ENCODE results near the gene SLC25A6. TPM values are rescaled to one million over a fixed set of nuclear protein-coding genes. Genes with fewer than 3 reads are reported as not detected.
A peak's percentile ranks its signal among the peaks of the same experiment; 100 is the strongest.
"Not testable (repeated sequence)": the region's sequence is repeated elsewhere in the genome, so short reads cannot be mapped to it uniquely, and the experiment has no call there.

SLC25A6 gene
- total RNA-seq, 3 donors from 2014 or later: 518 to 544 (median 518) TPM

DNA sequence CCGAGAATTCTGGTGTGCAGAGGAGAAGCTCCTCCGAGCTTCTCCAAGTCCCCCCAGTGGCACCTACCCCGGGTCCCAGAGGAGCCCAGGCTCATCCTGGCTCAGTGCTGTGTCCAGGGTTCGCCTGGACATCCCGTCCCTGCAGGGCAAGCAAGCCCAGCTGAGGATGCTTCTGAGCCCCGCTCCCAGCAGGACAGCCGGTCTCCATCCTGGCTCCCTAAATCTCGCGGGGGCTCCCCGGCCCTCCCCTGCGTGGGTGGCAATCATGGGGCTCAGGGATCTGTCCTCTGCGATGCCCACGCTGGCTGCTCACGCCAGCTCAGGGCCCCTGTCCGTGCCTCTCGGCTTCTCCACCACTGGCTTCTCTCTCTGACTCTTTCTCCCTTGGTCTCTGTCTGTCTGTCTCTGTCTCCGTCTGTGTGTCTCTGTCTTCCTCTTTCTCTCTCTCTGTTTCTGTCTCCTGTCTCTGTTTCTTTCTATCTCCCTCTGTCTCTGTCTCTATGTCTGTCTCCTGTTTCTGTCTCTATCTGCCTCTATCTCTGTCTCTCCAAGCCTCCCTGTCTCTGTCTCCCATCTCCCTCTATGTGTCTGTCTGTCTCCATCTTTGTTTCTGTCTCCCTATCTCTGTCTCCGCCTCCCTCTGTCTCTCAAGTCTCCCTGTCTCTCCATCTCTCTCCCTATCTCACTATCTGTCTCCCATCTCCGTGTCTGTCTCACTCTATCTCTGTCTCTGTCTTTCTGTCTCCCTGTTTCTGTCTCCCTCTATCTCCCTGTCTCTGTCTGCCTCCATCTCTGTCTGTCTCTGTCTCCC is 27.8 kb upstream of the SLC25A6 start:
- Mint-ChIP-seq H3K27me3 (ENCODE audit: low read depth) (no peaks in the 10 kb centered on the region), H3K36me3 (ENCODE audit: insufficient read depth) (peaks cover 33% of the 10 kb centered on the region), H3K9me3 (peaks cover 4% of the 10 kb centered on the region), H3K4me1 (ENCODE audit: low read depth) (no peaks in the 10 kb centered on the region), H3K4me3 (no peak overlapping the region)
- ATAC-seq: peak in 1 of 2 donors; percentile 19
- no peak for DNase-seq

DNA sequence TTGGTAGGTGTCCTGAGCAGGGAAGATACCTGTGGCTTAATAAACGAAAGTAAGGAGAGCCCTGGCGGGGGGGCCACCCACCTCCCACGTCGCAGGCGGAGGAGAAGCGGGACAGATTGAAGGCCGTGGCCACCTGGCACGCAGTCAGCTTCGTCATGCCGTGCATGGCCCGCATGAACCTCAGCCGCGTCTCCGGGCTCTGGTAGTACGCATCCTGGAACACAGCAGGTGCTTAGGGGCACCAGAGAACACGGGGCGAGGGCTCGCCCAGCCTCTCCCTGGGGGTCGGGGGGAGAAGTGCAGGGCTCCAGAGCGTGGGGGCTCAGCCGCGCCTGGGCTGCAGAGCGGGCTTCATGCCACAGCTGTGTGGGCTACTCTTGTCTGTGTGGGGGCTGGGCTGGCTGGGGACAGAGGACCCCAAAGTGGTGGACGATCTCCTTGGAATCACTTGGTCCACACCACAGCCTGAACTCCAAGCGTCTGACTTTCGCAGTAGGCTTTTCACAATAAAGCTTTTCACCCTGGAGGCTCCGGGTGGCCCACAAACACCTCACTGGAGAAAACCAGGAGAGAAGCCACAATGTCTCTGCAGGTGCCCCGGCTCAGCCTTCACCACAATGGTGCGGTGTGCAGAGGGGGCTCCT is 27.1 kb upstream of the SLC25A6 start:
- H3K4me3 Mint-ChIP-seq: no peak overlapping the region
- ATAC-seq (no peak), DNase-seq (no peak)
- peaks cover 30% of the 10 kb centered on the region for H3K36me3 Mint-ChIP-seq (ENCODE audit: insufficient read depth)
- H3K4me1 Mint-ChIP-seq (ENCODE audit: low read depth): no peaks in the 10 kb centered on the region
- peaks cover 4% of the 10 kb centered on the region for H3K9me3 Mint-ChIP-seq
- H3K27me3 Mint-ChIP-seq (ENCODE audit: low read depth): no peaks in the 10 kb centered on the region

DNA sequence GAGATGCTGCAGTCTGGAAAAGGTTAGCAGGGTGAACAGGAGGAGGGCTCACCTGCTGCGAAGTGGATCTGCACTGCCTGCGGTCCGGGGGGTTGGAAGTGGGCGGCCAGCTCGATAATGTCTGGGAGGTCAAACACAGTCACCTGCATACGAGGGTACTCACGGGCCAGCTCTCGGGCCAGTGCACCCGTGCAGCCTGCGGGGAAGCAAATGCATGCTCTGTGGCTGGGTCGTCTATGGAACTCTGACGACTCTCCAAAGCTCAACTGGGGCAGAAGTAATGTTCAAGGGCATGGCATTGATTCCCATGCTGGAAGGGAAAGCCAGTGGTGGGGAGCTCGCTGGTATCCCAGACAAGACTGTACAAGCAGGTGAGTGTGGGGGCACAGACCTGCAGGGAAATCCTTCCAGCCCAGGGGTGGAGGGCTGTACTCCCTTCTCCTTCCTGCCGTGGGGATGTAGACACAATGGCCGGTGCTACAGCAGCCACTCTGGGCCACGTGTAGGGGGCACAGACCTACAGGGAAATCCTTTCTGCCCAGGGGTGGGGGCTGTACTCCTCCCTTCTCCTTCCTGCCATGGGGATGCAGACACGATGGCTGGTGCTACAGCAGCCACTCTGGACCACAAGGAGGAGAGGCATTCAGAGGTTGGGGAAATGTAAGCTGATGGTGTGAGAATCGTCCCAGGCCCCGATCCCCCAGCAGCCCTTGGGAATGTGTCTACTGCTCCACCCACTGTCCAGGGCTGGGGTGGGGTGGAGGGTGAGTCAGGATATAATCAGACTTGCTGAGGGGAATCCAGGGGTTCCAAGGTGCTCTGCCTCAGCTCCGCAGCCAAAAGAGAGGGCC is 26.2 kb upstream of the SLC25A6 start:
- no peaks in the 10 kb centered on the region for H3K4me1 Mint-ChIP-seq (ENCODE audit: low read depth)

DNA sequence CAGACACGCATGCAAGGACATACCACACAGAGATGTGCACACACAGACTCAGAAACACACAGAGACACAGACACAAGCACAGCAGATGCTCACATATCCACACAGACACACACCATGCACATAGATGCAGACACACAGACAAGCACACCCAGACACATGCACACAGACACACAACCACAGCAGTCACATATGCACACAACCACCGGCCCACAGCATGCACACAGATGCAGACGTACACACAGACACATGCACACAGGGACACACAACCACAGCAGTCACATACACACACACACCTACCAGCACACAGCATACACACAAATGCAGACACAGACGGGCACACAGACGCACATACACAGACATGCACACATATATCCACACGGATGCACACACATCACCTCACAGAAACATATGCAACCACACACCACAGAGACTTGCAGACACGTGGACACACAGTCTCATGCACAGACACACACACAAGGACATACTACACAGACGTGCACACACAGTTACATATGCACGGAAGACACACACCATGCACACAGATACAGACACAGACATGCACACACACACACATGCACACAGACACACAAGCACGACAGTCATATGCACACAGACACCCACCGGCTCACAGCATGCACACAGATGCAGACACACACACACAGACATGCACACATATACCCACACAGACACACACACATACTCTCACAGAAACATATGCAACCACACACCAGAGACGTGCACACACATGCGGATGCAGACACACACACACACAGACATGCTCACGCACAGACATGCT is 25.2 kb upstream of the SLC25A6 start:
- no peak overlapping the region for H3K4me3 Mint-ChIP-seq
- no peaks in the 10 kb centered on the region for H3K27me3 Mint-ChIP-seq (ENCODE audit: low read depth)
- no peaks in the 10 kb centered on the region for H3K4me1 Mint-ChIP-seq (ENCODE audit: low read depth)
- ATAC-seq (no peak), DNase-seq (no peak)
- H3K36me3 Mint-ChIP-seq (ENCODE audit: insufficient read depth): peaks cover 32% of the 10 kb centered on the region
- peaks cover 4% of the 10 kb centered on the region for H3K9me3 Mint-ChIP-seq

More for the DNA sequence above, 26.2 kb upstream of the SLC25A6 start:
- Mint-ChIP-seq H3K27me3 (ENCODE audit: low read depth) (no peaks in the 10 kb centered on the region), H3K9me3 (peaks cover 4% of the 10 kb centered on the region), H3K4me3 (no peak overlapping the region), H3K36me3 (ENCODE audit: insufficient read depth) (peaks cover 32% of the 10 kb centered on the region)
- no peak for ATAC-seq
- DNase-seq: no peak

DNA sequence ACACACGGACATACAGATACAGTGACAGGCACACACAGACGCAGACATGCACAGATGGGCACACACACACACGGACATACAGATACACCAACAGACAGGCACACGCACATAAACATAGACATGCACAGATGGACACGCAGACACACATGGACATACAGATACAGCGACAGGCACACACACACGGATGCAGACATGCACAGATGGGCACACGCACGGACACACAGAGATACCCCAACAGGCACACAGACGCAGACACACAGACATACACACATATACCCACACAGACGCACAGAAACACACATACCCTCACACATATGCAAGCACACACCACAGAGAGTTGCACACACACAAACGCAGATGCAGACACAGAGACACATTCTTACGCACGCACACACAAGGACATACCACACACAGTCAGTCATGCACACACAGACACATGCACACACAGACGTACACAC is 24.4 kb upstream of the SLC25A6 start:
- H3K9me3 Mint-ChIP-seq: peaks cover 4% of the 10 kb centered on the region
- H3K4me3 Mint-ChIP-seq: no peak overlapping the region
- DNase-seq (no peak), ATAC-seq (no peak)
- H3K36me3 Mint-ChIP-seq (ENCODE audit: insufficient read depth): peaks cover 30% of the 10 kb centered on the region
- H3K4me1 Mint-ChIP-seq (ENCODE audit: low read depth): no peaks in the 10 kb centered on the region
- H3K27me3 Mint-ChIP-seq (ENCODE audit: low read depth): no peaks in the 10 kb centered on the region

DNA sequence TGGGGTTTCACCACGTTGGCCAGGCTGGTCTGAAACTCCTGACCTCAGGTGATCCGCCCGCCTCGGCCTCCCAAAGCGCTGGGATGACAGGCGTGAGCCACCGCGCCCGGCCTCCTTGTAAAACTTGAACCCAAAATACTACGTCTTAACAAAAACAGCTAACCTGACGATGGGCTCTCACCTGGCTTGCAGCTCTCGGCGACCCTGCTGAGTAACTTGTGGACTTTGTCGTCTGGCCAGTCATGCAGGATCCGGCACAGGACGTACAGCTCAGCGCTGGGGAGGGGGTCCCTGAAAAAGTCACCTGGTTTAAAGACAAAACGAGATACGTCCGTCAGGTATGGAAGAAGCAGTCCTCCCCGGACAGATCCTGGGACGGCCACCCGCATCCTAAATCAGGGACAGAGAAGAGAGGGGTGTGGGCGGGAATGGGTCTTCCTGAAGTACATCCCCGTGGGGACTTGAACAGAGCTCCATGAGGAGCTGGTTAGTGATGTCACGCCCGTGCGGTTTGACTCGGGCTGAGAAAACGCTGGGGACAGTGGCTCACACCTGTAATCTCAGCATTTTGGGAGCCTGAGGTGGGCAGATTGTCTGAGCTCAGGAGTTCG is 20.7 kb upstream of the SLC25A6 start:
- no peaks in the 10 kb centered on the region for H3K27me3 Mint-ChIP-seq (ENCODE audit: low read depth)
- DNase-seq (no peak), ATAC-seq (no peak)
- no peaks in the 10 kb centered on the region for H3K9me3 Mint-ChIP-seq
- H3K4me3 Mint-ChIP-seq: no peak overlapping the region
- H3K36me3 Mint-ChIP-seq (ENCODE audit: insufficient read depth): peaks cover 27% of the 10 kb centered on the region
- no peaks in the 10 kb centered on the region for H3K4me1 Mint-ChIP-seq (ENCODE audit: low read depth)

DNA sequence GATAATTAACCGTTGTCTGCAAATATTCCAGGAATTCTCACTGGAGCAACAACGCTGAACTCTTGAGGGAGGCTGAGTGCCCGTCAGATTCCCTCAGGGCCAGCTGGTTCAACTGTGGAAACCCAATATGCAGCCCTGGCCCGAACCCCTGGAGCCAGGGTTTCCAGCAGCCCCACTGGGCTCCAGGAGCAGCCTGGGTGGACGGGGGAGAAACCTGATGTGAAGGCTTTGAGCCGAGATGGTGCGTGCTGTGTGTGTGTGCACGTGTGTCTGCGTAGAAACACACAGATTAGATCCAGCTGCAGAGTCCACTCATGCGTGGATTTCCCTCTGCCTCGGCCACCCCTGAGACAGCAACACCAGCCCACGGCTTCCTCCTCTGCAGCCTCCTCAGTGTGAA is 19.4 kb upstream of the SLC25A6 start:
- no peaks in the 10 kb centered on the region for H3K9me3 Mint-ChIP-seq
- DNase-seq (no peak), ATAC-seq (no peak)
- no peaks in the 10 kb centered on the region for H3K27me3 Mint-ChIP-seq (ENCODE audit: low read depth)
- peaks cover 27% of the 10 kb centered on the region for H3K36me3 Mint-ChIP-seq (ENCODE audit: insufficient read depth)
- no peak overlapping the region for H3K4me3 Mint-ChIP-seq
- no peaks in the 10 kb centered on the region for H3K4me1 Mint-ChIP-seq (ENCODE audit: low read depth)

DNA sequence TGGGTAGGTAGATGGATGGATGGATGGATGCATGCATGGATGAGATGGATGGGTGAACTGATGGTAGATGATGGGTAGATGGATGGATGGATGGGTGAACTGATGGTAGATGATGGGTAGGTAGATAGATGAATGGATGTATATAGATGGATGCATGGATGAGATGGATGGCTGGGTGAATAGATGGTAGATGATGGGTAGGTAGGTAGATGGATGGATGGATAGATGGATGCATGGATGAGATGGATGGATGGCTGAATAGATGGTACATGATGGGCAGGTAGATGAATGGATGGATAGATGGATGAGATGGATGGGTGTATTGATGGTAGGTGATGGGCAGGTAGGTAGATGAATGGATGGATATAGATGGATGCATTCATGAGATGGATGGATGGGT is 15.1 kb upstream of the SLC25A6 start:
- DNase-seq (no peak), ATAC-seq (no peak)
- H3K4me1 Mint-ChIP-seq (ENCODE audit: low read depth): no peaks in the 10 kb centered on the region
- H3K9me3 Mint-ChIP-seq: no peaks in the 10 kb centered on the region
- no peak overlapping the region for H3K4me3 Mint-ChIP-seq
- H3K27me3 Mint-ChIP-seq (ENCODE audit: low read depth): no peaks in the 10 kb centered on the region
- peaks cover 9% of the 10 kb centered on the region for H3K36me3 Mint-ChIP-seq (ENCODE audit: insufficient read depth)

DNA sequence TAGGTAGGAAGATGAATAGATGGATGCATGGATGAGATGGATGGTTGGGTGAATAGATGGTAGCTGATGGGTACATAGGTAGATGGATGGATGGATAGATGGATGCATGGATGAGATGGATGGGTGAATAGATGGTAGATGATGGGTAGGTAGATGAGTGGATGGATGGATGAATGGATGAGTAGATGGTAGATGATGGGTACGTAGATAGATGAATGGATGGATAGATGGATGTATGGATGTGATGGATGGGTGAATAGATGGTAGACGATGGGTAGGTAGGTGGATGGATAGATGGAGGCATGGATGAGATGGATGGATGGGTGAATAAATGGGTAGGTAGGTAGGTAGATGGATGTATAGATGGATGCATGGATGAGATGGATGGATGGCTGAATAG is 13.9 kb upstream of the SLC25A6 start:
- not testable (repeated sequence) for H3K4me3 Mint-ChIP-seq; H3K27me3 Mint-ChIP-seq (ENCODE audit: low read depth); H3K36me3 Mint-ChIP-seq (ENCODE audit: insufficient read depth); DNase-seq; H3K9me3 Mint-ChIP-seq; ATAC-seq; H3K4me1 Mint-ChIP-seq (ENCODE audit: low read depth)

DNA sequence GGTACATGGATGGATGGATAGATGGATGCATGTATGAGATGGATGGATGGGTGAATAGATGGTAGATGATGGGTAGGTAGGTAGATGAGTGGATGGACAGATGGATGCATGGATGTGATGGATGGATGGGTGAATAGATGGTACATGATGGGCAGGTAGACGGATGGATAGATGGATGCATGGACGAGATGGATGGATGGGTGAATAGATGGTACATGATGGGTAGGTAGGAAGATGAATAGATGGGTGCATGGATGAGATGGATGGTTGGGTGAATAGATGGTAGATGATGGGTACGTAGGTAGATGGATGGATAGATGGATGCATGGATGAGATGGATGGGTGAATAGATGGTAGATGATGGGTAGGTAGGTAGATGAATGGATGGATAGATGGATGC is 12.0 kb upstream of the SLC25A6 start:
- H3K4me3 Mint-ChIP-seq; H3K36me3 Mint-ChIP-seq (ENCODE audit: insufficient read depth); H3K9me3 Mint-ChIP-seq; H3K4me1 Mint-ChIP-seq (ENCODE audit: low read depth); ATAC-seq; H3K27me3 Mint-ChIP-seq (ENCODE audit: low read depth); DNase-seq: not testable (repeated sequence)

DNA sequence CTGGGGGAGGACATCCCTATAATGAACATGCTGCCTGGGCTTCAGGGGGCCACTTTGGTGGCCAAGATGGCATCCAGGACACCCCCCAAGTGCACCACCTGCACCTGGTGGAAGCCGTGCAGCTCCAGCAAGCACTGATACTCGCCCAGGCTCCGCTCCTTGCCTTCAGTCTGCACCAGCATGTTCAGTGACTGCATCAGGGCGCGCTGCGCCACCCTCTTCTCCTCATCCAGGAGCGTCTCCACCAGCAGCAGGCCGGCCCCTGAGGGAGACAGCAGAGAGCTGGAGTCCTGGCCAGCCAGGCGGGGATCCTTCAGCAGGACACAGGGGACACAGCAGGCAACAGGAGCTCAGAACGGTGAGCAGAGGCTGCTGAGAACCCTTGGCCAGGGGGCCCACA is 11.3 kb upstream of the SLC25A6 start:
- H3K27me3 Mint-ChIP-seq (ENCODE audit: low read depth): no peaks in the 10 kb centered on the region
- DNase-seq: no peak
- no peak overlapping the region for H3K4me3 Mint-ChIP-seq
- no peak for ATAC-seq
- no peaks in the 10 kb centered on the region for H3K9me3 Mint-ChIP-seq
- no peaks in the 10 kb centered on the region for H3K4me1 Mint-ChIP-seq (ENCODE audit: low read depth)
- H3K36me3 Mint-ChIP-seq (ENCODE audit: insufficient read depth): no peaks in the 10 kb centered on the region

DNA sequence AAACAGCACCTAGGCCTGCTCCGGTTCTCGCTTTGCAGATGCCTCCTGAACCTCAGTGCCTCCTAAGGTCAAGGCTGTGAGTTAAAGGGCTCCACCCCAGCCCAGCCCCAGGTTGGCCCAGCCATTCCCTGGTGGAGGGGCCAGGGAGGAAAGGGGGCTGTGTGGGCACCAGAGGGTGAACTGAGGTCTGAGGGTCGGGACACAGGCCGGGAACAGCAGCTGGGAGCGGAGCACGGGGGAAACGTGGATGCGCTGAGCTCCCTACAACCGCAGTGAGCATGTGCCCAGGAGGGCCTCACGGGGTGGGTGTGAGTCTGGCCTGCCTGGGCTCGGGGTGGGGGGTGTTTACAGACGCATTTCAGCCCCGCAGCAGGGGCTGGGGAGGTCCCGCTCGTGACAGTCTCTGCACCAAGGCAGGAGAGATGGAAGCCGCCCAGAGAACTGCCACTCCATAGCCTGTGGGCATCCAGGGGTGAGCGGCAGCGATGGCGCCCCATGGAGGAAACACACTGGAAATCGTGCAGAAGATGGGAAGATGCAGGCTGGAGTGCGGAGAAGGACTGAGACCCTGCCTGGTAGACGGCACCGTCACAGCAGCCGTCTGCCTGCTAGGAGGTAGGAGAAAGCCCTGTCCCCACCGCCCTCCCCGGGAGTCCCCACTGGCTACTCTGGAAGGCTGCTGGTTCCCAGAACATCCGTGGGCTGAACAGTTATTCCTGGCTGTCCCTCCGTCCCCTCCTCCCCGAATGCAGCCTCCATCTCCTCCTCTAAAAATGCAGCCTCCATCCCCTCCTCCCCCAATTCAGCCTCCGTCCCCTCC is 9.9 kb upstream of the SLC25A6 start:
- no peaks in the 10 kb centered on the region for H3K4me1 Mint-ChIP-seq (ENCODE audit: low read depth)
- no peak for DNase-seq
- no peak for ATAC-seq
- no peak overlapping the region for H3K4me3 Mint-ChIP-seq
- no peaks in the 10 kb centered on the region for H3K27me3 Mint-ChIP-seq (ENCODE audit: low read depth)
- no peaks in the 10 kb centered on the region for H3K9me3 Mint-ChIP-seq
- H3K36me3 Mint-ChIP-seq (ENCODE audit: insufficient read depth): no peaks in the 10 kb centered on the region
